GM21515 (cell line): ENCODE data around the gene VILL.

ENCODE experiments used
- ATAC-seq: cut with Tn5 transposase; IDR thresholded peaks from one replicate; pipeline ENCODE4 v1.9.1; 2021; ENCODE audit not compliant: unreplicated experiment

Gene VILL

DNA sequence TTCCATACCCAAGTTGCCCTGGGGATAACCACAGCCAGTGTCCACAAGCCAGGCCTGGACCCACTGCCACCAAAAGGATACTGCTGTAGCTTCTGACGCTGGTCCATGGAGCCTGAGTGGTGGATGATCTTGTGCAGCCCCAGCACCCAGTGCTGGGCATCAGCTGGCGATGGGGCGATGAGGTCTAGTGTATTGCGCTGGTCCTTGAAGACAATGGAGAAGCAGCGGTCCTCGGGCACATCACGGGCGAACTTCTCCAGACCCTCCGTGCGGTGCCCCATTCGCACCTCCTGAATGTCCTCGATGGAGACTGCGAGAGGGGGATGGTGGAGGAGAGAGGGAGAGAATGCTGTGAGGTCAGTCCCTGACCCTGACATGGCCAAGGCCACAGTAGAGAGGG is 25.8 kb downstream of the VILL start:
- no peak for ATAC-seq

- no peak for ATAC-seq
These were observed 26.4 kb downstream of the VILL start for GRCh38 chr3:38016847-38017444.

DNA sequence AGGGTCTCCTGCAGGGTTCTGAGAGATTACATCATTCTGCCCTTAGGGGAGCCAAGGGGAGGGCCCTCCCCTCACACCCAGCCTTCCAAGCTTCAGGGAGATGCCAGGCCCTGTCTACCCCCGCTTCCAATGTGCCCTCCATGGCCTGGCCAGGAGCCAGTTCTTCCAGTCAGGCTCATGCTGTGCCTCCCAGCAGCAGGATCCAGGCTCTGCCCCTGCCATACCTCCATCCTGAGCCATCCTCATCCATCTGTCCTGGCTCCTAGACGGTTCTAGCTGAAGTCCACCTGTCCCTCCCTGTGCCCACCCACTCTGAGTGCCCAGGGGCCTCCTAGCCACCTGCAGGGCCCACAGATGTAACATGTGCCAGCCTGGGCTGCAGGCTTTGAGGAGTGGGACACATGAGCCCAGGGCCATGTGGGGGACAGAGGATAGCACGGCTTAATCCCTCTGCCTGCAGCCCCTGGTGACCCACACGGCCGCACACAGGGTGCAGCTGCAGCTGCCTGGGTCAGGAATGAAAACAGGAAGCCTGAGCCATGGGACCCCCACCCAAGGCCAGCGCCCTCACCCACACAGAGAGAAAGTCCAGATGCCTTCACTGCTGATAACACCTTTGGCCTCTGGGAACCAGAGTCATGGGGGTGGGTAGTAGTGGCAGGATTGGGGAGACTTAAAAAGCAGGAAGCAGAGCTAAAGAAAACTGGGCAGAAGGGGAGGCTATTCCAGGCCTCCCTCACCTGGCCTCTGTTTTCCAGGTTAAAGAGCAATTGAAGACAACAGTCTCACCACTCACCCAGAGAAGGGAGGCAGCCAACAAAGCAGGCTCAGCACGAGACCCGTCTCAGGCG is 27.1 kb downstream of the VILL start:
- ATAC-seq: no peak

- ATAC-seq: no peak
These were observed 28.0 kb downstream of the VILL start for GRCh38 chr3:38018296-38019266.

- ATAC-seq: no peak
These were observed 29.2 kb downstream of the VILL start for GRCh38 chr3:38019658-38020341.

DNA sequence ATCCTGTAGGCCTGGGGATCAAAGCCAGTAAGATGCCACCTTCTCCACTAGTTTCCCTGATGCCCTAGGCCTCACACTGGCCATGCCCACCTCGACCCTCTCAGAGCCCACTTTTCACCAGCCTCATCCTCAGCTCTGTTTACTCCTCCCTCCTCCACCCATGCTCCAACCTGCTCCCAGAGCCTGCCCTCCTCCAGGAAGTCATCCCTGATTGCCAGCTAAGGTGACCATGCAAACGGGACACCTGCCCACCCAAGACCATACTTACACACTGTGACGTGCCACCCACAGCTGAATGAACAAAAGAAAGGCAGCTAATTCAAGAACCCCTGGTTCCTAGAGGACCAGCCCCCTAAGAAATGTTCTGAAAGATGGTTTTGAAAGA is 29.7 kb downstream of the VILL start:
- no peak for ATAC-seq

DNA sequence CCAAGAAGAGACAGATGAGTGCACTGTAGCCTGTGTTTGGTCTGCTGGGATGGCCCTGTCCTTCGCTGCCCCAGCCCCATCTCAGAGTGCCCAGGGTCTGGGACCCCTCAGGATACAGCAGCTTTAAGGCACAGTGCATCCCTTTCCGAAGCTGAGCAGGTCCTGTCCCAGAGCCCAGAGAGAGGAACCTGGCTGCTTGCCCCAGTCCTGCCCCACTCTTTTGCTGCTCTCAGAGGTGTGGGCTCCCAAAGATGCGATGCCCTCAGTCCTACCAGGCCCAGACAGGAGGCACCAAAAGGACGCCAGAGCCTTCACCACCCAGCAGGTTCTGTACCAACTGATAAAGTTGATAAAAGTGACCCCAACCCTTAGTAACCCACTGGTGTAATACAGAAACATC is 30.6 kb downstream of the VILL start:
- ATAC-seq: no peak

DNA sequence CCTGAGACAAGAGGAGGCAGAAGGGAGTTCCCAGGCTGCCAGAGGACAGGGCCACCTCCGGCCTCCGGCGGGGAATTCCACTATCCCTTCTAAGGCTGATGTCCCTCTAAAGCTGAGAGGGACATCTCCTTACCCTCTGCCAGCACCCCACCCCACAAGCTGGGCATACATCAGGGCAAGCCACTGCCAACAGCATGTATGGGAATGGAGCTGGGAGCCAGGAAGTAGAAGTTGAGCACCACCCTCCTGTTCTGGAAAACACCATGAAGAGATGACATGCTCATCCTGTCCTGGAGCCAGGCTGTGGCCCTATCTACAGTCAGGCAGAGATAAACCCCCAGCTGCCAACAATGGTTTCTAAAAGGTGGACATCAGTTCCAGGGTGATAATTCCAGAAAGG is 31.7 kb downstream of the VILL start:
- no peak for ATAC-seq

DNA sequence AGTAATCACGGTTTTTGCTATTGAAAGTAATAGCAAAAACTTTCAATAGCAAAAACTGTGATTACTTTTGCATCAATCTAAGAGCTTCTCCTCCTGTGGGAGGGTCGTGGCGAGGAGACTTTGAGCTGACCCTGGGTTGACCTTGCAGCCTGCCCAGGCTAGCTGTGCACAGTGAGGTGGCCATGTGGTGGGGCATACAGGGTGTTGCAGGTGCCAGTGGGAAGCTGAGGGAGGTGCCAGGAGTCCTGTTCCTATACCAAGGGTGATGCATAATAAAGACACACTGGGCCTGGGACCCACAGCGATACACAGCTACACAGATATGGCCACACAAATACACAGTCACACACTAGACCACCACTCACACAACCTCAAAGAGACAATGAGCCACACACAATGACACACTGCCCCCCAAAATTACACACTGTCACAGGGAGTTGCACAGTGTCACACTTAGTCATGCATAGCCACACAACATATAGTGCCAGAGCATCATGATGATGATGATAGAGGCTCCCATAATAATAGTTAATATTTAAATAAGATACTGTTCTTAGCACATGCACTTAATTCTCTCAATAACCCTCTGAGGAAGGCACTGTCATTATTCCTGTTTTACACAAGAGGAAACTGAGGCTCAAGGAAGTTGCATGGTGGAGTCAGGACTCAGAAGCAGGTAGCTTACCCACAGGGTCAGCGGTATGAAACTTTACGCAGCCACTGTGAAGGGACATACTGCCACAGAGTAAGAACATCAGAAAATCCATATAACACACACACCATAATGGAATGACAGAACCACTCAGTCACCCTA is 32.5 kb downstream of the VILL start:
- no peak for ATAC-seq

- ATAC-seq: no peak
These were observed 36.3 kb downstream of the VILL start for GRCh38 chr3:38026856-38027255.

GRCh38 chr3:38027466-38028465 is 37.2 kb downstream of the VILL start:
- no peak for ATAC-seq

DNA sequence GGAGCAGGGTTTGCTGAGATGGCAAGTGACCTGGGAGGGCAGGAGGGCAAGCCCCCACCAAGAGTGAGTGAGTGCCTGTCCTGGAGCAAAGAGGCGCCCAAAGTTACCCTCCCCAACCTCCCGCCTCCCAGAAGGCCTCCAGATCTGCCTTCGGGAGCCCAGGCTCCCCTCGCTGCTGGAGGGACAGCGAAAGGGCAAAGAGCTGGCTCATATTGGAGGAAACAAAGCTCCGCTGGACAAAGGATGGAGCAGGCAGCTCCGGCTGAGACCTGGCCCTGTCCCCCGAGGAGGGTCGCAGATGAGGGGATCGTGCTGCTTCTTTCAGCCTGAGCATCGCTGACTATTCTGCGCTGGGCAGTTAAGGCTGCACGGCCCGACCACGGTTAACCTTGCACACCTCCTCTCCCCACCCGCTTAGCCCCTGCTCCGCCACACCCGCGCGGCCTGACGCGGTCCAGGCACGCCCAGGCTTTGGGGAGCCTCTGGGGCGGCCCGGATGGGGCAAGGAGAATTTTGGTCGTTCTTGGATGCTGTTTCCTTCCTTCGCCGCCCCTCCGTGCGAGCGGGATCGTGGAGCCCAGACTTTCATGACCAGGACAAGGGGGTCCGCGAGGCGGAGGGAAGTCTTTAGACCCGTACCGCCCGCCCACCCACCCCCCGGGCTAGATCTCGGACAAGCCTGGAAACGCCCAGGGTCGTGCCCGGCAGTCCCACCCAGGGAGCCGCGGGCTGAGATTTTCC is 38.2 kb downstream of the VILL start:
- no peak for ATAC-seq

DNA sequence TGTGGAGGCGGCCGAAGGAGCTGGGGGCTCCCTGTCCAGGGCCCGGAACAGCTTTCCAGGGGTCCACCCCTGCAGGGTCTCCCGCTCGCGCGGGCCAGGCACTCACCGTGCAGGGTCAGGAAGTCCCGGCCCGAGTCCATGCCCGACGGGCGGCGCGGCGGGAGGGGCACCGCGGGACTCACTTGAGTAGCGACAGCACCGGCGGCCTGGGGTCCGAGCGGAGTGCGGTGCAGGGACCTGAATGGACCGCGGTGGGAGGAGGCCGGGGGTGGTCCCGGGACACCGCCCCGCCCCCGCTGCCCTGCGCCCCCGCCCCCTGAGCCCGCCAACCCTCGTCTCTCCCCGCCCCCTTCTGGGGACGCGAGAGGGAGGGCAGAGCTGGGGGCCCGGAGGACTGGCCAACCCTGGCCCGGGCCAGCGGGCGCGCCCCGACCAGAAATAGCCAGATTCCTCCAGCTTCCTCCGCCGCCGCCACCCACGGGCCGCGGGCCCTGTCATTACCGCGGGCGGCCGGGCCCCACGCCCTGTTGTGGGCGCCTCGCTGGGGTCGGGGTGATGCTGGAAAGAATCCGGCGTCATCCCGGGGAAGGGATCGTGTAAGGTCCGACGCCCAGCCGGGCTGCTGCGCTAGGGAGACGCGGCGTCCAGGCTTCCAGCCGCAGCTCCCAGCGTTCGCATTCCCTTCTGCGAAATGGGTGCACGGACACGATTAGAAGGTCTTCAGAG is 39.0 kb downstream of the VILL start, which contains the start of gene PLCD1:
Gene PLCD1 (minus strand): TSS at position 243 of the 726 bp plus-strand sequence. CDS start 103 bp downstream, at position 140.
- no peak for ATAC-seq

- ATAC-seq: no peak
These were observed 39.8 kb downstream of the VILL start for GRCh38 chr3:38030126-38031021.

DNA sequence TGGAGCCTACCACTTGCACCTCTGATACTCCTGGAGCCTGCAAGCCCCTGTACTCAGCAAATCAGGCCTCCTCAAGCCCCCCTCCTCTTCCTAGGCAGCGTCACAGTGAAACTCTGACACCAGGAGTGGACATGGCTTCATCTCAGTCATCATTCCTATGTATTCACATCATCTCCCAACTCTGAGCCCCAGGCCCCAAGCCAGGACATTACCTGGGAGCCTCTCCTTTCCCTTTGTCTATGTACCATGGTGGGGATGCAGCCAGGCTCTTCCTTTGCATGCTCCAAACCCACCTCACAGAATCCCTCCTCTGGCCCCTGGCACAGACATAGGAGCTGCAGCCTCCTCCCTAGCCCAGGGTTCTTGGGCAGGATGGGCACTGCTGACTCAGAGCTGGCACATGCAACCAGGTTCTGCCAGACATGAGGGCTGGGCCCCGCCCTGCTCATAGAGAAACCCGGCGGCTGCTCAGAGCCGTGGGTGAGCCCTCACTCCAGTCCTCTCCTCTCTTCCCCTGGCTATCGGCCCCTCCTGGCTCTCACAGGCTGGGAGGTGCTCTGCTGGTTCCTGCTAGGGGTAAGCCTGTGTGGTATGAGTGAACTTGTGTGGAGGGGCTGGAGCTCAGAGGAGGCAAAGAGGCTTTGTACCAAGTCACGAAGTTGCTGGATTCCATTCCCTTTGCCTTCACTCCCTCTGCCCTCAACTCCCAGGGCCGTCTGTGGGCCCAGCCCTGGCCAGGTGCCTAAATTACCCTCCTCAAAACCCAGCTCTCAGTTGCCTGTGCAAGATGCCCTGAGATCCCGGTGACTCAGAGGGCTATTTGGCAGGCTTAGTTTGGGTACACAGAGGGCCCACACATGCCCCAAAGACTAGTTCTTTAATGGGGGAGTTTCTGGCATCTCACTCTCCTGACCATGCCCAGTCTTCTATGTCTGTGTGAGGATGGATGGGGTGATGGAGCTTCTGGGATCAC is 40.7 kb downstream of the VILL start:
- ATAC-seq: no peak
